ENCODE data around the gene ITGA2.

ITGA2 gene

GRCh38 chr5:53024535-53024934 lies 35.4 kb downstream of the ITGA2 start:
- no peak overlapping the region for H3K4me3 ChIP-seq (replicated peaks; ENCODE audit: low read depth, low read length)
- TF ChIP-seq CTCF (IDR thresholded peaks at IDR 0.05; ENCODE audit: low read length, missing control alignments), result no peak
- no peak for DNase-seq (ENCODE audit: low read depth)

- no peak for DNase-seq (ENCODE audit: low read depth)
- no peak for TF ChIP-seq CTCF (IDR thresholded peaks at IDR 0.05; ENCODE audit: low read length, missing control alignments)
- H3K4me3 ChIP-seq (replicated peaks; ENCODE audit: low read depth, low read length), result no peak overlapping the region
These were observed 36.3 kb downstream of the ITGA2 start for GRCh38 chr5:53025487-53025886.

- DNase-seq (ENCODE audit: low read depth), result peak; percentile 81
- H3K4me3 ChIP-seq (replicated peaks; ENCODE audit: low read depth, low read length), result no peak overlapping the region
- no peak for TF ChIP-seq CTCF (IDR thresholded peaks at IDR 0.05; ENCODE audit: low read length, missing control alignments)
These were observed 38.8 kb downstream of the ITGA2 start for GRCh38 chr5:53027913-53028312.

- DNase-seq (ENCODE audit: low read depth), result no peak
- TF ChIP-seq CTCF (IDR thresholded peaks at IDR 0.05; ENCODE audit: low read length, missing control alignments), result no peak
- H3K4me3 ChIP-seq (replicated peaks; ENCODE audit: low read depth, low read length), result no peak overlapping the region
These were observed 40.5 kb downstream of the ITGA2 start for GRCh38 chr5:53029608-53030007.

GRCh38 chr5:53030893-53031292 lies 41.7 kb downstream of the ITGA2 start:
- no peak for TF ChIP-seq CTCF (IDR thresholded peaks at IDR 0.05; ENCODE audit: low read length, missing control alignments)
- H3K4me3 ChIP-seq (replicated peaks; ENCODE audit: low read depth, low read length), result no peak overlapping the region
- no peak for DNase-seq (ENCODE audit: low read depth)

- no peak for TF ChIP-seq CTCF (IDR thresholded peaks at IDR 0.05; ENCODE audit: low read length, missing control alignments)
- peak; percentile 86 for DNase-seq (ENCODE audit: low read depth)
- no peak overlapping the region for H3K4me3 ChIP-seq (replicated peaks; ENCODE audit: low read depth, low read length)
These were observed 42.5 kb downstream of the ITGA2 start for GRCh38 chr5:53031695-53032096.

- H3K4me3 ChIP-seq (replicated peaks; ENCODE audit: low read depth, low read length), result no peak overlapping the region
- no peak for TF ChIP-seq CTCF (IDR thresholded peaks at IDR 0.05; ENCODE audit: low read length, missing control alignments)
- DNase-seq (ENCODE audit: low read depth), result no peak
These were observed 43.0 kb downstream of the ITGA2 start for GRCh38 chr5:53032188-53032587.

Data from fibroblast of pulmonary artery (primary cell).